ENCODE measurements around the gene EPS8. TPM values are rescaled to one million over a fixed set of nuclear protein-coding genes. Genes with fewer than 3 reads are reported as not detected.
A peak's percentile ranks its signal among the peaks of the same experiment; 100 is the strongest.
"Not testable (repeated sequence)": the region's sequence is repeated elsewhere in the genome, so short reads cannot be mapped to it uniquely, and the experiment has no call there.

EPS8 gene
- total RNA-seq, 1 donor from 2014 or later = 71.0 TPM

DNA sequence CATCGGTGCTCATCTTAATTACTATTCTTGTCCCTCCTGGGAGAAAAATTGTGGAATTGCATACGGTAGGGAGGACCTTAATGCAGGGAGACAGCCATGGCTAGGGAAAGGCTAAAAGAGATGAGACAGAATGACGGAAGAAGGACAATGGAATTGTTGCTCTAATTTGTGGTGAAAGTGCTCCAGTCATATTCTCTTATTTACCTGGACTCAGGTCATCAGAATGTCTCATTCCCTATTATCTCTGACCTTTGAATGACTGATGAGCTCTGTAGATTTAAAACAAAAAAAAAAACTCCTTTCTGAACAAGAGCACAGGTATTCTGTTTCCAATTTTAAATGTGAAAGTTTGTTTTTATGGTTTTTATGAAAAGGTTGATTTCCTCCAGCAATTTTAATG is 8.6 kb upstream of the EPS8 start:
- no peak for DNase-seq

GRCh38 chr12:15796493-15797141 is 7.4 kb upstream of the EPS8 start:
- no peak for DNase-seq

DNA sequence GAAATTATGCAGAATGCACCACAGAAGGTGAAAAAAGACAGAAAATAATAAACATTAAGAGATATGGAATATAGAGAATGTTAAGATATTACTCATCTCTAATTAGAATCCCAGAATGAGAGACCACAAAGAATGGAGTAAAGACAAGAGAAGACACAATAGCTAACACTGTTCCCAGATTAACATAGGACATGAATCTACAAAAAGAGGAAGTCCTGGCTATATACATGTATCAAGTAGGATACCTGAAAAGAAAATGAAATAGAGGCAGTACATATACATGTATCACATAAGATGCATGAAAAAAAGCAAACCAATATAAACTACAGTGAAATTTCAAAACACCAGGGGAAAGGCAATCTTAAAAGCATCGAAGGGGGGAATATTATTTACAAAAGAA is 5.6 kb upstream of the EPS8 start:
- DNase-seq = no peak

DNA sequence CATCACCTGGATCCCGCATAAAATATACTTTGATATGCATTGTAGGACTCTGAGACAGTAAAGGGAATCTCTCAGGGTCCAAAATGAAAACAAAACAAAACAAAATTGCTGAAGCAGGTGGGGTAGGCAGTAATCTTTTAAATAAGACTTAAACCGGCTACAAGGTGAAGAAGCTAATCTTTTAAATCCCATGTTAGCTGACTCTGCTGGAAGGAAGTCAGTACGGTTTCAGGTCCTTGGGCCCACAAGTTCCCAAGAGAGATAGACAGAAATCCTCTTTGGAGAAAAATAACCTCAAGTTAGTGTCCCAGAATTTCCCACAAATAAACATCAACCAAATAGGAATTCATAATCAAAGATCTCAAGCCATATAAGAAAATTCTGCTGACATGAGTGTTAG is 5.0 kb upstream of the EPS8 start:
- DNase-seq = no peak

DNA sequence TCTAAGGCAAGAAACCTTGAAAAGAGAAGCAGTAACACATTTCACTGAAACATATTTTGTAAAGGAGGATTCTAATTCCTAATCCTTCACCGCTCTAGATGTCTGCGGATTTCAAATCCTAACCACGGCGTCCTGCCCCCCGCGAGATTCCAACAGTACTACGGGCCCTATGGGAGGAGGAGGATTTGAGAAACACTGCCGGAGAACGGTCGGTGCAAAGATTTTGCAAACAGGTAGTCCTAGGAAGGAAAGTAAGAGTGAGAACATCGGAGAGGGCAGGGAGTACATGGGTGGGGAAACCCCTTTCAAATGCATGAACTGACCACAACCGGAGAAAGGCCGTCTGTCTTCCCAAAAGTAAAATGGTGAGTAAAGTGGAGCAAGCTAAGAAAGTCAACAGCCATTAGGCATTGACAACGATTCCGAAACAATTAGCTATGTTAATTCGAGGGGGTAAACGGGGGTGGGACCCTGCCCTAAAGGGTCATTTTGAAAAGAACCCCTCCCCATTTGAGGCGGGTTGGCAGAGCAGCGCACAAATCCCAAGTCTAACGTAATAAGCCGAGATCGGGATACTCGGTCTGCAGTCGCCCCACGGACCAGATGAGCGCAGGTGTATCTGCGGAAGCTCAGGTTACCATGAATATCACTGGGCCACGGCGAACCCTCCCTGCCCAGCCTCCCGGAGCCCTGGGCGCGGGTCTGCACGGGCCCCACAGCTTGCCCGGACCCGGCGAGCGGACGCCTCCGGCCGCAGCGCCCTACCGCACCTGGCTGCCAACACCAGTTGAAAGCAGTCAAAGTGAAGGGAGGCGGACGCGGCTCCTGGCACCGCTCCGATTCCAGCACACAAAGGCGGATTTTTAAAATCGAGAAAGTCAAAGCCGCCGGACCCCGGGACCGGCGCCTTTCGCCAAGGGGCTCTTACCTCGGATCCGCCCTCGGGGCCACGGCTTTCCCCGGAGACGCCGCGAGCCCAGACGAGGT is 662 bp downstream of the EPS8 start:
- peak; percentile 48 for DNase-seq

GRCh38 chr12:15787778-15788177 is 1.4 kb downstream of the EPS8 start:
- DNase-seq = no peak

GRCh38 chr12:15786772-15787171 is 2.4 kb downstream of the EPS8 start:
- no peak for DNase-seq

DNA sequence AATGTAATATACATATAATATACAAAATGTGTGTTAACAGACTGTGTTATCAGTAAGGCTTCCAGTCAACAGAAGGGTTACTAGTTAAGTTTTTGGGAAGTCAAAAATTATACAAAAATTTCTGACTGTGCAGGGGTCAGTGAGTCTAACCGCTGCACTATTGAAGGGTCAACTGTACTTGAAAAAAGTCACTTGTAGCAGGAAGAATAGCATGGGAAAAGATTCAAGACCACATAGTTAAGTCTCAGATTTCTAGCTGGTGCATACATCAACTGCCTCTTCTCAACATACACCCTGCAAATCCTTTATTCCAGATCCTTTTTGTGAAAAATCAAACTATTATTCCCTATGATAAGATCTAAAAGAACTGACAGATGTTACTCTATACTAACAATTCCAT is 5.9 kb downstream of the EPS8 start:
- DNase-seq = no peak

DNA sequence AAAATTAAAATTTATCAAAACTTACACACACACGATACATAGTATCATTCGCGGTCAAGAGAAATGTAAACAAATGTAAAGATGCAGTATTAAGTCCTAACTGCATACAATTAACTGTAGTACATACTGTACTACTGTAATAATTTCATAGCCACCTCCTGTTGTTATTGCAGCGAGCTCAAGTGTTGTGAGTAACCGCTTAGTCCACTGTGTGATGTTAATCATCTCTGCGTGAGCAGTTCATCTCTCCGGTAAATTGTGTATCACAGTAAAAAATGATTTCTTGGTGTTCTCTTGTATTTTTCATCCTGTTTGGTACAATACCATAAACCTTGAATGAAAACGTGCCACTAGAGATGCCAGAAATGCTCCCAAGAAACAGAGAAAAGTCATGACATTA is 6.5 kb downstream of the EPS8 start:
- no peak for DNase-seq

DNA sequence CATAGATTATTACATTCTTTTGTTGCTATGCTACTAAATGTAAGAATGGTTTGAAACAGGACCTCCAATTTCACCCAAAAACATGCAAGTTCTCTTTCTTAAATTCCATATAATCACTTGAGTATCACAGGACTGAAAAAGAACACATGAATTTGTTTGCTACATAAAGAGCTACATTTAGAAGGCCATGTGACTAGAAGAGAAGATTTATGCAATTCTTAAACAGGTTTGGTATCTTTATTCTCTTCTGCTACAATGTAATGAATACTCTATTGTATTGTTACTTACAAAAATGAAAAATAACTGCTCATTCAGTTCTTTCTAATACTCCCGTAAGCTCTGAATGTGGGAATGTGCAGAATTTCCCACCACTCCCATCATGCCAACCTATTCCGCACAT is 9.3 kb downstream of the EPS8 start:
- DNase-seq = no peak

- DNase-seq = no peak
These were observed 11.1 kb downstream of the EPS8 start for GRCh38 chr12:15778126-15778525.

DNA sequence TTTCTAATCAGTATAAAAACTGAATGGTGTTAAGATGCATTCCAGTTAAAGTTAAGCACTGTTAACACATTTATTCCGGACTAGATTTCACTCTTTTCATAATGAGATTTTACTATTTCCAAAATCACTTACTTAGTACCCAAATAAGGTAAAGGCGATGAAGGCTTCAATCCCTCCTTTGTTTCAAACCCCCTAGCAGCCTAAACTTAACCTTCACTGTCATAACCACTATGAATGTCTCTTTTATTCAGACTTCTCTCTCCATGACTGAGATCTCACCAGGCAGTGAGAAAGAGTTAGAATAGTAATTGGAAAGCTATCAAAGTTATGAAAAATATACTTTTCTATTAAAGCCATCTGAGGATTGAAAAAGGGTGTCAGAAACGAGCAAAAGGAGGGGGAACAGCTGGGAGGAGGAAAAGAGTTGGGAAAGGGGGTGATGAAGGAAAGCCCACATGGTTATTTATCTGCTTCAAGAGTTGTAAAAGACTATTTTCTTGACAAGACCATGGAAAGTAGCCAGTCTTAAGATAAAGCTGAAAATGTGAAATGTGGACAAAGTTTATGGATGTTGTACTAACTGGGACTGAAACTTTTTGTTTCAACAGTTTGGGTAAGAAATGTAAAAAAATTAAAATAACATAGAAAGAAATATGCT is 11.7 kb downstream of the EPS8 start:
- DNase-seq = no peak

DNA sequence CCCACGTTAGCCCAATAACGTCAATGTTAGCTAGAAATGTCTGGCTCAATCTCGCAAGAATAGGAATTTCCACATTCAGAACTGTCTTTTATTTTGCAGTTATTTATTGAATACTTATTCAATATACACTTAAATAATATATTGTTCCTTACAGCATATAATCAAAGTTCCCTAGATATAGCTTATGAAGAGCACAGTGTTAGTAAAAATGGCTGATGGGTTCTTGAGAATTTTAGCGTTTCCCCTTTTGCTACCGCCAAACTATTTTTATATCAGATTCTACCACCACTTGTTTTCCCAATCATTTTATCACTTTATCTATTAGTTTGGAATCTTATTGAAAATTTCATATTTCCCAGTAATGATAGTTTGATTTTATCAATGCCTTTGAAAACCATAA is 12.7 kb downstream of the EPS8 start:
- no peak for DNase-seq

- no peak for DNase-seq
These were observed 14.4 kb downstream of the EPS8 start for GRCh38 chr12:15774819-15775218.

DNA sequence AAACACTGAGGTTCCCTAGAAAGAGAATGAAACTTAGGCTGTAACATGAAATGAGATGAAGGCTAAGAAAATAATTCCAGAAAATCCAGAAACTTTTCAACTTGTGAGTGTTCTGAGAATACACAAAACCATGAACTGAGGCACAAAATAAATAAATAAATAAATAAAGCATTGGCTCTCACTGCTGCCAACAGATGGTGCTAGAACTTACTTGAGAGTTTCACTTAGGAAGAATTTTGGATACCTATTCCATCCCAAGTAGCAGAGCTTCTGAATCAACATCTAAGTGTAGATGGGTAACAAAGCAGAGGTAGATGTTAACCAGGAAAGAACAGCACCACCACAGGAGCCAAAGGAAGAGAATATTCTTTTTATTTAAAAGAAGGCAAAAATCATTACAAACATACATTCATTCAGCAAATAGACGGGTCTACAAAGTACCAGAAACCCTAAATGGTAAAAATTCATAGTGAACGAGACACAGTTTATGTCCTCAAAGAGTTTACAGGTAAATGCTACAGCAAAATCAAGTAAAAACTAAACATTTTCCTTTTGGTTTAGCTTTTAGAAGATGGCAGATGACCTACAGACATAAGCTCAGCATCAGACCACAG is 16.7 kb downstream of the EPS8 start:
- no peak for DNase-seq

GRCh38 chr12:15770581-15770980 is 18.6 kb downstream of the EPS8 start:
- no peak for DNase-seq

- no peak for DNase-seq
These were observed 19.2 kb downstream of the EPS8 start for GRCh38 chr12:15770021-15770420.

GRCh38 chr12:15769586-15769985 is 19.6 kb downstream of the EPS8 start:
- no peak for DNase-seq

GRCh38 chr12:15767301-15767700 is 21.9 kb downstream of the EPS8 start:
- DNase-seq = no peak

GRCh38 chr12:15763328-15763727 is 25.9 kb downstream of the EPS8 start:
- no peak for DNase-seq

DNA sequence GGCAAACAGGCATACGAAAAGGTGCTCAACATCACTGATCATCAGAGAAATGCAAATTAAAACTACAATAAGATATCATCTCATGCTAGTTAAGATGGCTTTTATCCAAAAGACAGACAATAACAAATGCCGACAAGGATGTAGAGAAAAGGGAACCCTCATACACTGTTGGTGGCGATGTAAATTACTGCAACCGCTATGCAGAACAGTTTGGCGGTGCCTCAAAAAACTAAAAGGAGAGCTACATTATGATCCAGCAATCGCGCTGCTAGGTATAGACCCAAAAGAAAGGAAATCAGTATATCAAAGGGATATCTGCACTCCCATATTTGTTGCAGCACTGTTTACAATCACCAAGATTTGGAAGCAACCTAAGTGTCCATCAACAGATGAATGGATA is 27.0 kb downstream of the EPS8 start:
- DNase-seq = not testable (repeated sequence)

- no peak for DNase-seq
These were observed 31.5 kb downstream of the EPS8 start for GRCh38 chr12:15757553-15758255.

Measured in skin of body (tissue), 2 donors.